ENCODE data around the gene RC3H1.
"Not testable (repeated sequence)": the region's sequence is repeated elsewhere in the genome, so short reads cannot be mapped to it uniquely, and the experiment has no call there.

The RC3H1 gene

GRCh38 chr1:173946380-173946921, 75.7 kb downstream of the RC3H1 start:
- DNase-seq = no peak

GRCh38 chr1:173937062-173937461, 85.1 kb downstream of the RC3H1 start:
- no peak for DNase-seq

DNA sequence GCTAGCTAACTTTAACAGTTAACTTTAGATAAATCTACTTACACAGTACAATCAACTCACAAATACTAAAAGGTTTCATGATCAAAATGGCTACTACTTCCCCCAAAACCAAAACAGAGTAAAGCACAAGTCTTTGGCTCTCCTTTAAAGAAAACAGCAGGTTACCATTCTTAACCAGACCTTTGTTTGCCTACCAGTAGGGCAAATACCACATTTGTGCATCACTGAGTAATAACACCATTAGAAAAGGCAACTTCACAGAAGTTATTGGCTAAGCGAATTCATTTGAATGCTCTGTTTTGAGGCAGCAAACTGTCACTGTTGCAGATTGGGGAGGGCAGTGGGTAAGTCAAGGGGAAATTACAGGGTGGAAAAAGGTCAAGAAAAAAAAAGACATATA, 87.7 kb downstream of the RC3H1 start:
- no peak for DNase-seq

DNA sequence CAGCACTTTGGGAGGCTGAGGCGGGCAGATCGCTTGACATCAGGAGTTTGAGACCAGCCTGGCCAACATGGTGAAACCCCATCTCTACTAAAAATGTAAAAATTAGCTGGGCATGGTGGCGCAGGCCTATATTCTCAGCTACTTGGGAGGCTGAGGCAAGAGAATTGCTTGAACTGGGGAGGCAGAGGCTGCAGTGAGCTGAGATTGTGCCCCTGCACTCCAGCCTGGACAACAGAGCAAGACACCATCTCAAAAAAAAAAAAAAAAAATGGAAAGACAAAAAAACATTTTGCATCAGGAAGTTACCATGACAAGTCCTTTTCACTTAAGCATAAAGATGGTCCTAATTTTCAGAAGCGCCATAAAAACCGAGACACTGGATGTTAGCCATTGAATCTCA, 91.6 kb downstream of the RC3H1 start:
- not testable (repeated sequence) for DNase-seq

GRCh38 chr1:173925306-173926242, 96.6 kb downstream of the RC3H1 start:
- no peak for DNase-seq

GRCh38 chr1:173920861-173921260, 101.3 kb downstream of the RC3H1 start:
- DNase-seq = no peak

DNA sequence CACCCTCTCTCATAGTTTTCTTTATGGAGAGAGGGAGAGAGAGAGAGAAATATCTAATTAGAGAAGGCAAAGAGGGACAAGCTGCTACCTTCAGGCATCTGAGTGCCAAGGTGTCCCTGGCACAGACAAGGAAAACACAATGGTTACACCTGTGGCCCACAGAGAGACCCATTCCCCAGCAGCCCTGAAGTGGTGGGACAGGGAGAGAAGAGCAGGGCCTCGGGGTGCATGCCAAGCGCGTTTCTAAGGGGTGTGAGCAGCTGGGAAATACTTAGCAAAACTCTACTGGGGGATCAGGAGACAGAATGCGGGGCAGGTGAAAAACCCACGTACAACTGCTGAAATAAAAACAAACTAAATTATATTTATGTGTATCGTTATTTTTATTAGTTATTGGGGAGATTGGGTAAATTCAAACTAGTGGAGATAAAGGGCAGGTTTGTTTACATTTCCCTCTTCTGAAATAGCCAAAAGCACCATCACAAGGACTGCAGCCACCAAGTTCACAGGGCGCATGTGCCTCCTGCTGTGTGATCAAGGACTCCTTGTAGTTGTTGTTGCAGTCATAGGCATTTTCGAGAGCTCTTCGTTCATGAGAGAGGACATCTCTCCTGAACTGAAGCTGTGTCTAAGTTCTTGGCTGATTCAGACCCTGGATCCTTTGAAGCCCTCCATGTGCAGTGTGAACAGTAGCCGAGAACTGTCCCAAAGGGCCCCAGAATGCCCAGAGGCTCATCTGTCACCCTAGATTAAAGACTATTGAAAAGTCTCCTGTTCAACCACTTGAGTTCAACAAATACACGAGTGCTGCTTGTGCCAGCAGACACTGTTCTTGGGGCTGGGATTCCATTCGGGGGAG, 104.3 kb downstream of the RC3H1 start:
- DNase-seq = no peak

GRCh38 chr1:173917149-173917548, 105.0 kb downstream of the RC3H1 start, which contains the start of gene SERPINC1:
Gene SERPINC1, minus strand, starts transcription at chr1:173917327. Its CDS starts 68 bp downstream, at chr1:173917259.
- no peak for DNase-seq

- no peak for DNase-seq
These were observed 105.5 kb downstream of the RC3H1 start for GRCh38 chr1:173916667-173917066.

GRCh38 chr1:173915596-173915995, 106.6 kb downstream of the RC3H1 start:
- DNase-seq = no peak

- DNase-seq = no peak
These were observed 107.7 kb downstream of the RC3H1 start for GRCh38 chr1:173914366-173914871.

GRCh38 chr1:173913111-173913510, 109.0 kb downstream of the RC3H1 start:
- DNase-seq = no peak

DNA sequence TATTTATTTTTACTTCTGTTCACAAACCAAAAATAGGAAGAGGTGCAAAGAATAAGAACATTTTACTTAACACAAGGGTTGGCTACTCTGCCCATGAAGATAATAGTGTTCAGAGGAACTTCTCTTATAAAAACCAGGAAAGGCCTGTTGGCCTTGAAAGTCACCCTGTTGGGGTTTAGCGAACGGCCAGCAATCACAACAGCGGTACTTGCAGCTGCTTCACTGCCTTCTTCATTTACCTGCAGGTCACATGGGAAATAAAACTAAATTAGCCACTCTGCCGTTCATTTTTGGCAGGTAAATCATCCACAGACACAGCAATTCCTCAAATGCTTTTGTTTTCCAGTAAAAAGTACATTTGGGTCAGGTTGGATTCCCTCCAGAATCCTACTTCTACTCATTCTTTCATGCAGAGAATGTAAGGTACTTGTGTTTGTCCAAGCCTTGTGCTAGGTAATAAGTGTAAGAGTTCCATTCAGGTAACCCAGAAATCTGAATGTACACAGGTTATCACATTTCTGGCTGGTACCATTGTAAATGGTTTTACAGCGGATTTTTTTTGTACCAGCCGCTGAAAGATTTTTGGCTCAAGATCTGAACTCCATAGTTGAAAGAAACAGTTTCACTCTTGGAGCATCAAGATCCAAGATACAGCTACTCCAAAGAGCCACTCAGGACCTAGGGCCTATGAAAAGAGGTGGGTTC, 118.2 kb downstream of the RC3H1 start:
- DNase-seq = no peak

- DNase-seq = no peak
These were observed 121.2 kb downstream of the RC3H1 start for GRCh38 chr1:173900992-173901391.

DNA sequence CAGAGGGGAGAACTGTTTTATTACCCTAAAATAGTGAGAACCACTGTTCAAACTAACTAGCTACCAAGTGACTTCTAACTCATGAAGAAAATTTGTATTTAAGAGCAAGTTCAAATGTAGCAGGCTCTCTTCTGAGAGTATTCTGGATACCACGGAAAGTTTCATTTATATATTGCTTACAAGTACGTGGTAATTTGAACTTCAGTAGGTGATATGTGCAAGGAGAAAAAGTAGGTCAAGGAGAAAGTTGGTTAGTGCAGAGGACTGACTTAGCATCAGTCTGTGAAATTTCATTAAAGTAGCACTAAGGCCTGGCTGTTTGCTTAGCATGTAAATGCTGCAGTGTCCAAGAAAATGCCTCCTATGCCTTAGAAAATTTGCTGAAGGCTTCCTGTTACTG, 121.7 kb downstream of the RC3H1 start:
- DNase-seq = no peak

GRCh38 chr1:173894189-173894588, 128.0 kb downstream of the RC3H1 start:
- no peak for DNase-seq

- no peak for DNase-seq
These were observed 128.5 kb downstream of the RC3H1 start for GRCh38 chr1:173893611-173894010.

DNA sequence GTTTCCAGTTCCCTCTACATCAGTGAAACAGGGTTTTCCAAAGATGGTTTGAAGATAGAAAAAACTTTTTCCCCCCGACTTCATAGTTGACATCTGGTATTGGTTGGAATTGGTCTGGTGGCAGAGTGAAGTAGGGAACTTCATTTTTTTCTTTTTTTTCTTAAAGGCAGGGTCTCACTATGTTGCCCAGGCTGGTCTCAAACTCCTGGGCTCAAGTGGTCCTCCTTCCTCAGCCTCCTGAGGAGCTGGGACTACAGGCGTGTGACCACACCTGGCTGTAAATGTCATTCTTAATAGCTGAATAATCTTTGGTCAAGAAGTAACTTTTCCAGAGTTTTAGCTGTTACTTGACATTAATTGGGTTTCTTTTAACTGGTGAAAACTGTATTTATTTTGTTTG, 132.3 kb downstream of the RC3H1 start:
- no peak for DNase-seq

- DNase-seq = no peak
These were observed 133.4 kb downstream of the RC3H1 start for GRCh38 chr1:173888749-173889148.

DNA sequence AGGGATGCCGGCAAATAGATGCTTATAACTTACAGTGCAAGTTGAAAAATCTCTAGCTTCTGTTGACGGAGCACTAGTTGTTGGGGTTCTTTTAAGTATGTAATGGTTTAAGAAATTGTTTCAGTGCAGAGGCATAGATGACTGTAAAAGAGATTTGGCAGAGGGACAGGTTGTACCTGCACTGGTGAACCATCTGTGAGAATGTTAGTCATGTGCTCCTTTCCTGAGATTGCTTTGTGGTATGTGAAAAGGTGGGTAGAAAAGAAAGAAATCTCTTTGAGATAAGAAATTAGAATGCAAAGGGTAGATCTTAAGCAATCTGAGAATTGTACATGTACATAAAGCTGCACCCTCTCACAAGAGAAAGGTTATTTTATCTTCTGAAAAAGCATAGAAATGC, 134.5 kb downstream of the RC3H1 start:
- no peak for DNase-seq

DNA sequence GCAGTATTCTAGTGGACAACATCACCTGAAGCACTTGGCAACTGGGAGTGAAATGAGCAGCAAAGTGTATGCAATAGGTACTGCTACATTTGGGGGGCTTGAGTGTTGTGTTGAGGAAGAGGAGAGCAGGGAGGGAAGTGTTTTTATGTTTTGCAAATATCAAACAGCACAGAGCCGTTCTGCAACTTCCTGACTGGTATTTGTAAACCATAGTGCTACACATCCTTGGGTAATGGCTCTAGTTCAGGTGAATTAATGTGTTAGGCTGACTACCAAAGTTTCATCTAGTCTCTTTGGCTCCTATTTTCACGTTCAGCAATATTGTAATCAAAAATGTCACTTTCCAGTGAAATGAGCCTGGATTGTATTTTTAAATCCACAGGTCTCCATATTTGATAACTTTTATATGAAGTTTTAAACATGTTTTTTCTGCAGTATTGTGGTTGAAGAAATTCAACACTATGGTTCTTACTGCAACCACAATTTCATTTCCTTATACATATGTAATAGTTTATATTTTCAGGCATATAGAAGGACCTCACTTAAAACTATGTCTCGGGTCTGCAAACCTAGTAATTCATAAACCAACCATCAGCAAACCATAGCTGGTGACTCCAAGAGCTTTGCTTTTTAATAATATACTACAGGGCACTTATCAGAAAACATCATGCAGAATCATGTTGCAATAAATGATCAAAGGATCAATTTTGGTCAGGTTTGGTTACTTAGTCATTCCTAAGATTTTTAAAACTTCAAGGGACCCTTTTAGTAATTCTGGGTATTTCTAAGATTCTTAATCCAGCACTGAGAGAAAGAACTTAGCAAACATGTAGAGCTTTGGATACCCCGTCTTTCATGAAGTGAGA, 135.2 kb downstream of the RC3H1 start:
- no peak for DNase-seq

- no peak for DNase-seq
These were observed 137.5 kb downstream of the RC3H1 start for GRCh38 chr1:173884701-173885100.
